GM11168 (cell line): ENCODE results near the gene CANT1.
"Not testable (repeated sequence)": the region's sequence is repeated elsewhere in the genome, so short reads cannot be mapped to it uniquely, and the experiment has no call there.

Experiments
- in situ Hi-C: fragments of 300-500 bp; cut with MboI; formaldehyde crosslinking; loops from one replicate; pipeline ENCODE4 v1.12.0; 2022; ENCODE audit warnings: low sequenced_read_pairs; ENCODE audit not compliant: unreplicated experiment

CANT1 gene

DNA sequence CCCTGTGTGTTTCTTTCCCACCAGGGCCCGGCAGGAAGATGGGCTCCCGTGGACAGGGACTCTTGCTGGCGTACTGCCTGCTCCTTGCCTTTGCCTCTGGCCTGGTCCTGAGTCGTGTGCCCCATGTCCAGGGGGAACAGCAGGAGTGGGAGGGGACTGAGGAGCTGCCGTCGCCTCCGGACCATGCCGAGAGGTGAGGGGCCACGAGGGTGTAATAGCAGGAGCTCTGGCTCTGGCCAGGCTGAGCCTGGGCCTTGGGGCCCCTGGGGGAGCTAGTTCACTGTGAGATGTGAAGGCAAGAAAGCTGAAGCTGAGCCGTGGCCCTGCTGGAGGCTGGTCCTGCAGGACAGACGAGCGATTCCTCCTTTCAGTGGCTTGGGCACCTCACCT, 34.4 kb upstream of the CANT1 start:
- in situ Hi-C loops = no loop called here

DNA sequence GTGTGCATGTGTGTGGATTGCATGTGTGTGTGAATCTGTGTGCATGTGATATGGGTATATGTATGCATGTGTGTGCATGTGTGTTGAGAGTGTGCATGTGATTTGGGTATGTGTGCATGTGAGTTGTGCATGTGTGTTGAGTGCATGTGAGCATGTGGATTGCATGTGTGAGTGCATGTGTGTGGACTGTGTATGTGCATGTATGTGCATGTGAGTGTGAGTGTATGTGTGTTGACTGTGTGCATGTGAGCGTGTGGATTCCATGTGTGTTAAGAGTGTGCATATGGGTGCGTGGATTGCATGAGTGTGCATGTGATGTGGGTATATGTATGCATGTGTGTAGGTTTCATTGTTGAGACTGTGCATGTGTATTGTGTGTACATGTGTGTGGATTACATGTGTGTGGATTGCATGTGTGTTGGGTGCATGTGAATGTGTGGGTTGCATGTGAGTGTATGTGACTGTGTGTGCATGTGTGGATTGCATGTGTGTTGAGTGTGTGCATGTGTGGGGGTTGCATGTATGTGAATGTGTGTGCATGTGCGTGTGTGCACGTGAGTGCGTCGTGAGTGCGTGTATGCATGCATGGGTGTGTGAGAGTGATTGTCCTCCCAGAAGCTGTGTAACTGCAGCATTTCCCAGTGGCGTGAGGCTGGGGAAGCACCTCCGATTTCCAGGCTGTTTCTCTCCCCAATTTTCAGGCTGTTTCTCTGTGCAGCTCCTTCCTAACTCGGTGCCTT, 33.8 kb upstream of the CANT1 start:
- in situ Hi-C loops = no loop called here

DNA sequence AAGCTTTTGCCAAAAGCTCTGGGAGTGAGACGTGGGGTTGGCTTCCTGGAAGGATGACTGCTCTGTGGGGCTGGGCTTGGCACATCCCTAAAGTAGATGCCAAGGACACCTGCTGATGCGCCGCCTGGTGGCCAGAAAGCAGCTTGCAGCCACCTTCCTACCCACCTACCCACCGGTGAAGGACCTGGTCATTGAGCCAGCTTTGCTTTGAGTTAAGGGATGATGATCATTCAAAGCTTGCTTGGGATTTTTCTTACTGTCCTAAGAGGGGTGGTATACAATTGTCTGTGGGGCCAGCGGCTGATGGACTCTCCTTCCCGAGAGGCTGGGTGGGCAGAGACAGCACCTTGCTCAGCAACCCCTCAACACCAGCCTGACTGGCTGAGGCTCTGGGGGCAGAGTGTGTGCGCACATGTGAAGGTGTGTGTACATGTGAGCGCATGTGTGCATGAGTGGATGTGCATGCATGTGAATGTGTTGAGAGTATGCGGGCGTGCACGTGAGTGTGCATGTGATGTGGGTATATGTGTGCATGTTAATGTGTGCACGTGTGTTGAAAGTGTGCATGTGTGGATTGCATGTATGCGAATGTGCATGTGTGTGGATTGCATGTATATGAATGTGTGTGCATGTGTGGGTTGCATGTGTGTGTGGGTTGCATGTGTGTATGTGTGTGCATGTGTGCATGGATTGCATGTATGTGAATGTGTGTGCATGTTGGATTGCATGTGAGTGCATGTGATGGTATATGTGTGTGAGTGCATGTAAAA, 33.0 kb upstream of the CANT1 start:
- in situ Hi-C loops = no loop called here

DNA sequence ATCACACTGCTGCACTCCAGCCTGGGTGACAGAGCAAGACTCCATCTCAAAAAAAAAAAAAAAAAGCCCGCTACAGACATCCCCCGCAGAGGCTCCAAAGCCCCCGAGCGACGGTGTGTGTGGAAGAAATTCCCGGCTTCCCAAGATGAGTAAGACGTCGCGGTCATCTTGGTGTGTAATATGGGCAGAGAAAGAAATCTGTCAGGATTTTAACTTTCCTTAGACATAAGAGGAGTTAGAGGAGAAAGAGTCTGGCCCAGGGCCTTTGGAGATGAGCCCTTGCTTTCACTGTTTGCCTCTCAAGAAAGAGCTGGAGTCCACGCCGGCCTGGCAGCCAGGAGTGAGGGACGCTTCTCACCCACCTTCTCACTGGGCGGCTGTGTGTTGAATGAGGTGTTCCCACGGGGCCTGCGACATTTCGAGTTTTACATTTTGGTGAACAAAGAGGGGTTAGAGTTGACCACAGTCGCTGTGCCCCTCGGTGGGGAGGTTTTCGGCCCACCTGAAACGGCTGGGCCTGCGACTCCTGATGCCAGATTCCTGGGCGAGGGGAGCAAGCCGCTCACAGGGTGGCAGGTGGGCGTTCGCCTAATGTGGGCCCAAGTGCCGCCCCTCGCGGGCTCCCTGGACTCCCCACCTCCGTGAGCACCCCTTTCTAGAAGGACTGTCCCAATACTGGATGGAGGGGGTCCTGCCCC, 32.3 kb upstream of the CANT1 start:
- in situ Hi-C loops = no loop called here

DNA sequence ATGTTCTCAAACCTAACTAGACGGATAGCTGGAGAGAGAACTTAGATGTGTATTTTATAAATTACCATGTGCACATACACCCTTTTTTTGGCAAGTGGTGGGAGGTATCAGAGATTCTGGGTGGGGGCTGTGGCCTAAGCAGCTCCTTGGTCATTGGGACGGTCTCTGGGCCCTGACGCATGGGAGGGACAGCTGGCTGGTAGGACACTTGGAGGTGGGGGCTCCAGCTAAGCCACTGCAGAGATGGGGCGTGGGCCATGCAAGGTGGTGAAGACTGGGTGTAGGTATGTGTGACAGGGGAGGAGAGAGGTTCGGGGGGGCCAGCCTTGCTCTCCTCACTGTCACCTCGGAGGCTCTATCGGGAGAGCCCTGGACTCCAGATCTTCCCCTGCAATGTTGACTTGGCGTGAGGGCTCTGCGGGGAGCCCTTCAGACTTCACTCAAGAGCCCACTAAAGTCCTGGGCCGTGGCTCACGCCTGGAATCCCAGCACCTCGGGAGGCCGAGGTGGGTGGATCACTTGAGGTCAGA, 31.5 kb upstream of the CANT1 start:
- in situ Hi-C loops = no loop called here

DNA sequence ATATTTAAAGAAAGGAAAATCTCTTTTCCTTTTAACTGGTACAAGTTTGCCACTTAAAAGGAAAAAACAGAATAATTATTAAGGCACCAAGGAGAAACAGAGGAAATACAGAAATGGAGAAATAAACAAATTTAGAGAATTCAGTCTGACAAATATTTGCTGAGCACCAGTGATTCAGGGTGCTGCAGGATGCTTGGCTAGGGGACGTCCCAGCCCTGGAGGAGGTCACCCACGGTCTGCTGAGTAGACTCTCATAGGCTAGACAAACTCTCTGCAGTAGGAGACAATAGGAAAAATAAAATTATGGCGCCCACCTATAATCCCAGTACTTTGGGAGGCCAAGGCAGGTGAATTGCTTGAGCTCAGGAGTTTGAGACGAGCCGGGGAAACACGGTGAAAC, 30.3 kb upstream of the CANT1 start:
- in situ Hi-C loops = no loop called here

DNA sequence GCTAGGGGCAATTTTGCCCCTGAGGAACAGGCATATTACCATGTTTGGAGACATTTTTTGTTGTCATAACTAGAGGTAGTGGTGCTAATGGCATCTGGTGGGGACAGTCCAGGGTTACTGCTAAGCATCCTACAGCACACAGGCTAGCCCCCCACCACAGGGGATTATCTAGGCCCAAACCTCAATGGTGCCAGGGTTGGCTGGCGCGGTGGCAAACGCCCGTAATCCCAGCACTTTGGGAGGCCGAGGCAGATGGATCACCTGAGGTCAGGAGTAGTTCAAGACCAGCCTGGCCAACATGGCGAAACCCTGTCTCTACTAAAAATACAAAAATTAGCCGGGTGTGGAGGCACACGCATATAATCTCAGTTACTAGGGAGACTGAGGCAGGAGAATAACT, 29.6 kb upstream of the CANT1 start:
- in situ Hi-C loops = no loop called here

DNA sequence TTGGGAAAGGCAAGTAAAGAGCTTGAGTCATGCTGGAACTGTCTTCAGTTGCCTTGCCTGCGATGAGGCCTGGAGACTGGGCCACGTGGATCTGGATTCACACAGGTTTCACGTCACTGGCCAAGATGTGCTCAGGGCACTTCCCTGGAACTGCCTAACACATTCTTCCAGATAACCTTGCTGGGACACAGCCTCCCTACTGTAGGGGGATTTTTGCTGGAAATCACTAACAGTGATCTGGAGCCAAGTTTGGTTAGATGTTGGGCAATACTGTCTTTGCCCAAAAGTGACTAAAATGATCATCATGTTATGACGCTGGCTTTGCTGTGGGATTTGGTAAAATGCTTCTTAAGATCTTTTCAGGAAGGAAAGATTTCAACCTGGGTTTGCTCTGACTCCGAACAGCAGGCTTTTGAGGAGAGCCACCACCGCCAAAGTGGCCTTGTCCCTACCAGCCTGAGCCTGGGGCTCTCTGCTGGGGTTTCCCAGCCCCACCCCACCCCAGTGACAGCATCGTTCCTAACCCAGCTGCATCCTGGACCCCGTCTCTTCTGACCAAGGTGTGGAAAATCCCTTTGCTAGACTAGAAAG, 29.1 kb upstream of the CANT1 start:
- in situ Hi-C loops = no loop called here

DNA sequence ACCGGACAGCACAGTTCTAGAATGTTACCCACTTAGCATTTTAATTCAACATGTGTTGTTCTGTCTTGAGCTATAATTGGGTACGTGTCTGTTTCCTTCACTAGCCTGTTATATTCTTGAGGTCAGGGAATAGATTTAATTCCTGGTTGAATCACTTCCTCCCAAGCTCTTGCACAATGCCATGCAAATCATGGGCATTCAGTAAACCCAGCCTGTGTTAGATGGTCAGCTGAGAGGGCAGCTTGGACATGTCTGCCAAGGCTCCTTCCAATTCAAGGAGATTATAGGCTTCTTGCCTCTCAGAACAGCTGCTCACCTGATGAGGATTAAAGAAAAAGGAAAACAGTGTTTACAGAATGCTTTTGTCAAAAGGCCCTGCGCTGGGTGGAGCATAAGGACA, 27.0 kb upstream of the CANT1 start:
- in situ Hi-C loops = no loop called here

DNA sequence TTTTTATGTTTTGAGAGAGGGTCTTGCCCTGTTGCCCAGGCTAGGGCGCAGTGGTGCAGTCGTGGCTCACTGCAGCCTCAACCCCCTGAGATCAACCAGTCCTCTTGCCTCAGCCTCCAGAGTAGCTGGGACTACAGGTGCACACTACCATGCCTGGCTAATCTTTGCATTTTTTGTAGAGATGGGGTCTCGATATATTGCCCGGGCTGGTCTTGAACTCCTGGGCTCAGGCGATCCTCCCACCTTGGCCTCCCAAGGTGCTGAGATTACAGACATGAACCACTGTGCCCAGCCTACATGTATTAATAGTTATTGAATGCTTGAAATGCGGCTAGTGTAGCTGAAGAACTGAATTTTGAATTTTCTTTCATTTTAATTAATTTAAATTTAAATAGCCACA, 26.6 kb upstream of the CANT1 start:
- in situ Hi-C loops = no loop called here

DNA sequence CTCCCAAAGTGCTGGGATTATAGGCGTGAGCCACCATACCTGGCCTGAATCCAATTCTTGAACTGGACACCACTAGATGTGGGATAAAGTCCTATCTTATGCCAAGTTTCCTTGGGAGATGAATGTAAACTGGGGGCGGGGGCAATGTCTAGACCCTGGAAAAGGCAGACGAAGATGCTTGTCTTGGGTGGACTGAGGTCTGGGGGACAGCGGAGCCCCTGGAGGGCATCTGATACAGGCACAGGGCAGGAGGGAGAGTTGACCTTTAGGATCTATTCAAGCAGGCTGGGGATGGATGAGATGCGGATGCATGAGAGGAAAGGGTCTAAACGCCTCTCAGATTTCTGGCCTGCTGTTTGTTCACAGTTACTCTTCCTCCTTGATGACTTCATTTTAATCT, 26.1 kb upstream of the CANT1 start:
- in situ Hi-C loops = no loop called here

DNA sequence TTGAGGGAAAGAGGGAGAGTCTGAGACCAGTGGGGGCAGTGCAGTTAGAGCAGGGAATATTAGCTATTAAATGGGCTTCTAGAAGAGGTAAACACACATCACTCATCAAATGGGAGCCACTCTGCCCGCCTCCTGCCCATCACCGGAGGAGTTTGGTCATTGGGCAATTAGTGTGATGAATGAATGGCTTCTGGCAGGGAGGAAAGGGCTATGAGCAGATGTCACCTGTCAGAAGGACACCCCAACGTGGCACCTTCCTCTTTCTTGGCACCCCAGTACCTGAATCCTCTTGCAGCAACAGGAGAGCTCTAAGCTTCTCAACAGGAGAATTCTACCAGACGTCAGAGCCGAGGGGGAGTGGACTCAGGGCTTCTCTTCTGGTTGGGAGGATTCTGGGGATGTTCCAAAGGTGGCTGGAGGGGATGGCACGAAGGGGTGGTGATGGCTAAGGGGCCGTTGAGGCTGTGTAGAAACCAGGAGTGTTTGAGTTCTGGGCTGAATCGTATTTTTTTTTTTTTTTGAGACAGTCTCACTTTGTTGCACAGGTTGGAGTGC, 25.4 kb upstream of the CANT1 start:
- in situ Hi-C loops = no loop called here

DNA sequence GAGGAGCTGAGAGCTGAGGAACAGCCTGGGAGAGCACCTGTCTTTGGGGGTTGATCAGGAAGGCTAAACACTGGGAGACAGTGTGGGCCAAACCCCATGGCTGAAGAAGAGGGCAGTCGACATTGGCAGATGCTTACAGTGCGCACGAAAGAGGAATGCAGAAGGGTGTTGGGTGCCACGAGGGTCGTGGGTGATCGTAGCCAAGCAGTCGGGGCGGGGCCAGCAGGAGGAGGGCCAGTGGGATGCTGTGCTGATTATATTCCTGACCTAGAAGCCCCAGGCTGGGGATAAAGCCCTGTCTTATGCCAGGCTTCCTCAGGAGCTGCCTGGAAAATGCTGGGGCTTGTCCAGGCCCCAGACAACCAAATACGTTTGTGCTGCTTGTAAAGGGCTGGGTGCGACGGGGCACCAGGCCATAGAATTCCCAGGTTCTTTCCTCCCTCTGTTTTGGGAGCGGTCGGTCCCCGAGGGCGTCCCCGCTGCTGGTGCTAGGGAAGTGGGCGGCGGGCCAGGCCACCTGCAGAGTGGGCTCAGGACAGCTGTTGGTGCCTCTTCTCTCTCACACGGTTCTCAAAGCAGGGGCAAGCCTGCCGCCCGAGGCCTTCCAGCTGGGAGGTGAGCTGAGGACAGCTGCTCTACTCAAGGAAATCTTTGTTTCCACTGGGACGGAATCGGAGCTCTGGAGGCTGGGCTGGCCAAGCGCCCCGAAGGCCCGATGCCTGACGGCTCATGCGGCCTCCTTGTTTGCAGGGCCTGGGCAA, 24.4 kb upstream of the CANT1 start:
- in situ Hi-C loops = no loop called here

DNA sequence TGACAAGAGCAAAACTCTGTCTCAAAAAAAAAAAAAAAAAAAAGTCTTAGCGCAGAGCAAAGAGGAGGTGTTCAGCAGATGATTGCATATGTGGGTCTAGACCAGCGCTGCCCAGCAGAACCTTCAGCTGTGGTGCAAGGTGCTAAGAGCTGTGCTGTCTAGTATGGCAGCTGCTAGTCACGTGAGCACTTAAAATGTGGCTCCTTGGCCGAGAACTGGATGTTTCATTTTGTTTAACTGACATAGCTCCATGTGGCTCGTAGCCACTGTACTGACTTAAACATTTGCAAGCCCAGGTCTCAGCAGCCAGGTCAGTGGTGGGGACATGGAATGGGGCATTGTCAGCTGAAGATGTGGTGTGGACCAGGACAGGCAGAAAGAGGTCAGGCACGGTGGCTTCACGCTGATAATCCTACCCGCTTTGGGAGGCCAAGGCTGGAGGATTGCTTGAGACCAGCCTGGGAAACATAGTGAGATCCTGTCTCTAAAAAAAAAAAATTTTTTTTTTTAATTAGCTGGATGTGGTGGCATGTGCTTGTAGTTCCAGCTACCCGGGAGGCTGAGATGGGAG, 23.6 kb upstream of the CANT1 start:
- in situ Hi-C loops = no loop called here

DNA sequence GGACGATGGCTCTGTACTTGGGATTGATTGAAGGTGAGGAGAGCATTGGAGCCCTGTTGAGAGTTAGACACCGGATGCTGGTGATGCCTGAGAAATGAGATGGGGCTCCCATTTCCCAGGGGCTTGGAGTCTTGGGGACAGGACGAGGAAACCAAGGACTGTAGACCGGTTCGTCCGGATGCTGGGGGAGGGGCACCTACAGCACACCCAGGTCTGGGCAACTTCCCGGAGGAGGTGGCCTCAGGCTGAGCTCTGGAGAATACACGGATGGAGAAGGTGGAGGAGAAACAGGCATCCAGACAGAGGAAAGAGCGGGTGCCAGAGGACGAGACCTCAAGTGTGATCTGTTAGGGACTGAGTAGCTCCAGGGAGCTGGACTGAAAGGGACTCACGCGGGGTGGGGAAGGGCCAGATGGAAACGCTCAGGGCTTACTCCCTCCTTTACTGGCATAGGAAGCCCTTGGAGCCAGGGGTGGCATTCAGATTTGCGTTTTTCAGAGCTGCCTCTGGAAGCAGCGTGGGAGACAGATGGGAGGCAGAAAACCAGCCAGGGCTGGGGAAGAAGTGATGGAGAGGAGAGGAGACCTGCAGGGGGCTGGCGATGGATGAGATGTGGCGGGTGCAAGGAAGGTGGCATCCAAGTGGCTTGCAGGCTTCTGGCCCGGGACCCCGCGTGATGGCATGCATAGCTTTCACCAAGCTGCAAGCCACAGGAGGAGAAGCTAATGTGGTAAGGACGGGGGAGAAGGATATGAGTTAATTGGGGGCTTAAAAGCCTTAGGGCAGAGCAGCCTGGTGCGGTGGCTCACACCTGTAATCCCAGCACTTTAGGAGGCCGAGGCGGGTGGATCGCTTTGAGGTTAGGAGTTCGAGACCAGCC, 22.7 kb upstream of the CANT1 start:
- in situ Hi-C loops = no loop called here

DNA sequence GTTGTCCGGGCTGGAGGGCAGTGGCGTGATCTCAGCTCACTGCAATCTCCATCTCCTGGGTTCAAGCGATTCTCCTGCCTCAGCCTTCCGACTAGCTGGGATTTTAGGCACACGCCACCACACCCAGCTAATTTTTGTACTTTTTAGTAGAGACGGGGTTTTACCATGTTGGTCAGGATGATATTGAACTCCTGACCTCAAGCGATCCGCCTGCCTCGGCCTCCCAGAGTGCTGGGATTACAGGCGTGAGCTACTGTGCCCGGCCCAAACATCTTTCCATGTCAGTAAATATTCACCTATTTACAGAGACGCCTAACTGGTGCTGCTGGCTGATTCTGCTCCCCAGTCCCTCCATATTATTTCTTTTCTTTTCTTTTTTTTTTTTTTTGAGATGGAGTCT, 21.1 kb upstream of the CANT1 start:
- in situ Hi-C loops = not testable (repeated sequence)

DNA sequence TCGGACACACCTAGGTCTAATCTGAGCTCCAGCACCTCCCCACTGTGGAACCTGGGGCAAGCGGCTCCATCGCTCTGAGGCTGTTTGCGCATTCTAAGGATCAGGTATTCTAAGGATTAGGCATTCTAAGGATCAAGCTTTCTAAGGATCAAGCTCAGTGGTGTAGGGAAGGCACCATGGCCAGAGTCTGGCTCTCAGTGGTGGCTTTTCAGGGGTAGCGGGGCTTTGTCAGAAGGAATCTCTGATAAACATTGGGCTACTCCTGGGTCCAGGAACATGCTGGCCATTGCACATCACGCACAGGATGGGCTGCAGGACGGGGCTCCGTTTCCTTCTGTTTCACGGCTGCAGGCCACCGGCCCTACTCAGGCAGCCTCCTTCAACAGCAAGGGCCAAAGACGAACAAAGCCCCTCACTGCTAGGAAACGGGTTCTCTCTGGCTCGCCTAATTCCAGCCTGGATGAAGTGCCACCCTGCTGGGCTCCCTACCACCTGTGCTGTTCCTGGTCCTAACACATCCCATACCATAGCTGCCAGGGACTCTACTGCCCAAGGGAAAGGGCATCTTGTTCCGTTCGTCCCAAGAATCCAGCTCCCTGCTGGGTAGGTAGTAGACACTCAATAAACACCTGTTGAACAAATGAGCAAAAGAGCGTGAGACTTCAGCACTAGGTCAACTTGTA, 19.9 kb upstream of the CANT1 start:
- in situ Hi-C loops = no loop called here
